NK-92 treated with Interleukin-12 subunit alpha and Interleukin-12 subunit beta, amount 100 ng/mL, for 24 hours (cell line): ENCODE results near the gene ARIH2.
"Not testable (repeated sequence)": the region's sequence is repeated elsewhere in the genome, so short reads cannot be mapped to it uniquely, and the experiment has no call there.

Source experiments
- DNase-seq: peaks from one replicate; lab custom pipeline; 2025; lab: John Stamatoyannopoulos, UW

ARIH2 gene

DNA sequence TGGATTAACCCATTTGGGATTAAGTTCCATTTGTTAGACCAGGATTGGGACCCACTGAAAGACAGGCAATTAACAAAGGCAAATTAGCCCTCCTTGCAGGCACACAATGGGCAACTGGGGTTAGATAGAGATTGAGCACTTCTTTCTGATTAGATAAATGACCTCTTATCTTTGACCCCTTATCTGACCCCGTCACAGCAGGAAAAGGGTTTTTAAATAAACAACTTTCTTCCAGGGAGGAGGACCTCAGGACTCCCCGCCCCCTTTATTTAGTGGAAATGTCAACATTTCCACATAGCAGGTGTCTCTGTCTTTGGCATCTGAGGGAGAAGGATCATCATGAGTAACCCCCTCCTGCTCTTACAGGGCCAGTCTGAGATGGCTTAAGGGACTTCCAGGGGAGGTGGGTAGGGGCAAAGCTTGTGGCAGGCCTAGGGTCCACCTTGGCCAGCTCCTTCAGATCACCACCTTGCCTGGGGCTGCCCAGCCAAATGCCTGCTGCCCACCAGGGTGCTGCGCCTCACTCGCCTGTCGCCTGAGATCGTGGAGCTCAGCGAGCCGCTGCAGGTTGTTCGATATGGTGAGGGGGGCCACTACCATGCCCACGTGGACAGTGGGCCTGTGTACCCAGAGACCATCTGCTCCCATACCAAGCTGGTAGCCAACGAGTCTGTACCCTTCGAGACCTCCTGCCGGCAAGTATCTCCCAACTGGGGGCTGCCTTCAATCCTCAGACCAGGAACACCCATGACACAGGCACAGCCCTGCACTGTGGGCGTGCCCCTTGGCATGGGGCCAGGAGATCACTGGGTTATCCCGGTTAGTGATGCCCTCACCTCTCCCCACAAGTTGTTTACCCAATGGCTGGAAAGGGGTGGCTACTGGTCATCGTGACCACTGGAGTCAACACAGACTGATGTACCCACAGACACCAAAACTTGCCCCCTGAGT lies 86.0 kb downstream of the ARIH2 start:
- DNase-seq = no peak

DNA sequence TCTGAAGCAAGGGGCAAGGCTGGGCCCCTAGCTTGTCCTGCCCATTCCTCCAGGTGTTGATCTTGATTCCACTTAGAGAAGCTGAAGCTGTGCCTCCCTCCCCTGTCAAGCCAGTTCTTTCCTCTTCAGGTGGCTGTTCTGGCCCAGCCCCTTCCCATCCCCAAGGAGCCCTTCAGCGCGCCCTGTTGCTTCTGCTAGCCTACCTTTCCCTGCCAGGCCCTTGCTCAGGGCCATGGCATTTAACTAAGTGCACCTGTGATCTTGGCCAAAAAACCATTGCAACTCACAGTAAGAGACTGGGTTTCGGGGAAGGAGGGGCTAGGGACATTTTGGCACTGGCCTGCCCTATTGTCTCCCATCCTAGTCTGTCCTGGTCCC lies 86.7 kb downstream of the ARIH2 start:
- no peak for DNase-seq

DNA sequence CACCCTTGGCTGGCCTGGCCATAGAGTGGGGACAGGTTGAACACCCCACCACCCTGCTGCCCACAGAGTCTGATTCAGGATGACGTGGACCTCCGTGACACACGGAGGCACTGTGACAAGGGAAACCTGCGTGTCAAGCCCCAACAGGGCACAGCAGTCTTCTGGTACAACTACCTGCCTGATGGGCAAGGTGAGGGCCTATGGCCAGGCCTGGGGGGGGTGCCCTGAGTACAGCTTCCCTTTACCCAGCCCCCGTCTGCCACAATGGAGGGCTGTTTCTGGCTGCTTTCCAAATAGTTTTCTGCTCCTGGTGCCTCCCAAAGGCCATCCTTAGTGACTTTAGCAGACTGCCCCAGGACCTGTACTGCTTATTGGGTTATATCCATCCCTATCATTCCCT lies 87.4 kb downstream of the ARIH2 start:
- no peak for DNase-seq

DNA sequence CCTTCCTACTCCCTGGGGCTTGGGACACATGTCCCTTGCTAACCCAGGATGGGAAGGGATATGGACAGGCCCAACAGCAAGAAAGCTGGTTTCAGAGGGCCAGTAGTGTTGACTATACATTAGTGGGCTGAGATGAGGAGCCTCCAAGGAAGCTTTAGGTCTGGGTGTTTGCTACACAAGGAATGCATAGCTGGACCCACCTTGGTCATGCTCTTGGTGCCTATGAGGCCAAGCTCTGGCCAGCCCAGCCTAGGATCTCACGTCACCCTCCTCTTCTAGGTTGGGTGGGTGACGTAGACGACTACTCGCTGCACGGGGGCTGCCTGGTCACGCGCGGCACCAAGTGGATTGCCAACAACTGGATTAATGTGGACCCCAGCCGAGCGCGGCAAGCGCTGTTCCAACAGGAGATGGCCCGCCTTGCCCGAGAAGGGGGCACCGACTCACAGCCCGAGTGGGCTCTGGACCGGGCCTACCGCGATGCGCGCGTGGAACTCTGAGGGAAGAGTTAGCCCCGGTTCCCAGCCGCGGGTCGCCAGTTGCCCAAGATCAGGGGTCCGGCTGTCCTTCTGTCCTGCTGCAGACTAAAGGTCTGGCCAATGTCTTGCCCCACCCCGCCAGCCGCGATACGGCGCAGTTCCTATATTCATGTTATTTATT lies 87.9 kb downstream of the ARIH2 start:
- DNase-seq = no peak

DNA sequence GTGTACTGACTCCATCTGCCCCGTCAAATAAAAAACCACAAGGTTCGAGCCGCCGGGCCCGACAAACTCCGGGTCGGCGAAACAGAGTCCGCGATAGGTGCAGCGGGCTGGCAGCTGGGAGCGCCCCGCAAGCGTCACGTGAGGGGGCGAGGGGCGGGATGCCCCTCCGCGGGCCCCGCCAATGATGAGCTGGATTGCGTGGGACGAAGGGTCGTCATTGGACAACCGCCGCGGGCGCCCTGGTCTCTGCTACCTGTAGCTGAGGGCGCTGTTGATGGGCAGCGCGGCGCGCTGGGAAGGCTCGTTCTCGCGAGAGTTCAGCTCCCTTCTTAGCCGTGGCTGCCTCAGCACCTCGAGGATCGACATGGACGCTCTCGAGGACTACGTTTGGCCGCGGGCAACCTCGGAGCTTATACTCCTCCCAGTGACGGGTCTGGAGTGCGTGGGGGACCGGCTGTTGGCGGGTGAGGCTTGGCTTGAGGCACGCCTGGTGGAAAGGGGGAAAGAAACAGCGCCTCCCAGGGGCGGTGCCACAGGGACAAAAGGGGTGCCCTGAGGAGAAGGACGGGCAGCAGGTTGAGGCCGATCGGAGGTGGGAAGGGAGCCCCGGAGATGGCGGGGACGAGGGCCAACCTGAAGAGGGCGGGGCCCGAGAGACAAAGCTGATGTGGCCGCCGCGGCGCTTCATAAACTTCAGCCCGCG lies 88.6 kb downstream of the ARIH2 start, which contains the start of gene WDR6:
TSS of gene WDR6 (plus strand) at position 324 of the 703 bp plus-strand sequence. CDS start at position 365, 41 bp downstream.
- DNase-seq = peak; percentile 92

DNA sequence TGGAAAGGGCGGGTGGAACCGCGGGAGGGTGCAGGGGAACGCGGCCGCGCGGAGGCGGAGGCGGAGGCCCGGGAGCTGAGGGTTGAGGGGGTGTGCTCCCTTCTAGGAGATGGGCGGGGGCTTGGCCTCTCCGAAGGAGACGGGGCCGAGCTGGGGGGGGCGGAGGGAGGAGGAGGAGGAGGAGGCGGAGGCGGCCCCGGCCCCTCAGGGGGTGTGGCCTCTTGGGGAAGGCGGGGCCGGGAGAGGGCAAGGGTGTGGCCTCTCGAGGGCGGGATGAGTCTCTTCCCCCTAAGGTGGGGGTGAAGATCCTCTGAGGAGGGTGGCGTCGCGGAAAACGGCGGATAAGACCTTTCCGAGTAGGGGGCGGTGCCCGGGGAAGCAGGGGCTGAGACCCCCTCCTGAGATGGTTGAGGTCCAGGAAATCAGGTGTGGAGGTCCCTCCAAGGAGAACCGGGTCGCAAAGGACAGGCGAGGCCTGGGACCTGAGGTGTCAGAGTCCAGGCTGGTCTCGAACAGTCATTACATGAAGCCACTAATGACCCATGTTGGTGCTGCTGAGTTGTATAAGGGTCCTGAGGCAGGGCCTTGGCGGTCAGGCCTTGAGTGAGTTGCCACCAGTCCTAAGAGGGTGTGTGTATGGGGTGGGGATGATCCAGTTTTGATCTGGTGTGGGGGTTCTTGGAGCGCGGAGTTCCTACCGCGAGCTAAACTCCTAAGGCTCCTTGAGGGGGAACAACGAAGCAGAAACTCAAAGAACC lies 89.3 kb downstream of the ARIH2 start:
- peak; percentile 63 for DNase-seq

DNA sequence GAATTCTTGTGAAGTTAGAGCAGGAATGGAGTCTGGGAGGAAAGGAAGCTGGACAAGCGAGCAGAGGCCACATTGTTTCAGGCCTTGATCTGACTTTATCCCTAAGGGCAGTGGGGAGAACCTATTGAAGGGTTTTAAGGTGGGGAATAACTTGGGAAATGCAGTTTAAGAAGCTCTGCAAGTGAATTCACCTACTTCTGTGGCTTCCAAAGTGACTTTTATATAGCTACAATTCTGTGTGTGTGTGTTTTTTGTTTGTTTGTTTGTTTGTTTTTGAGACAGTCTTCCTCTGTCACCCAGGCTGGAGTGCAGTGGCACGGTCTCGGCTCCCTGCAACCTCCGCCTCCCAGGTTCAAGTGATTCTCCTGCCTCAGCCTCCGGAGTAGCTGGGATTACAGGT lies 90.0 kb downstream of the ARIH2 start:
- DNase-seq = not testable (repeated sequence)

DNA sequence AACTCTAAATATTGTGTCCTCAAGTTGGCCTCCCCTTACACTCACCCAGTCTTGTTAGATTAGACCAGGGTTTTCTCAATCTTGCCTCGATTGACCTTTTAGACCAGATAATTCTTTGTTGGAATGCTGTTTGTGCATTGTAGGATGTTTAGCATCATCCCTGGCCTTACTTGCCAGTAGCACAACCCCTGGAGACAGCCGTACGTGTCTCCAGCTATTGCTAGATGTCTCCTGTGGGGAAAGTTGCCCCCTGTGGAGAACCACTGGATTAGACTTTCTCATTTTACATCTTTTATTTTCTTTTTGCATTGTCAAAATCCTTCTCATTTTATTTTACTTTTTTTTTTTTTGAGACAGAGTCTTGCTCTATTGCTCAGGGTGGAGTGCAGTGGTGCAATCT lies 90.8 kb downstream of the ARIH2 start:
- DNase-seq = no peak

DNA sequence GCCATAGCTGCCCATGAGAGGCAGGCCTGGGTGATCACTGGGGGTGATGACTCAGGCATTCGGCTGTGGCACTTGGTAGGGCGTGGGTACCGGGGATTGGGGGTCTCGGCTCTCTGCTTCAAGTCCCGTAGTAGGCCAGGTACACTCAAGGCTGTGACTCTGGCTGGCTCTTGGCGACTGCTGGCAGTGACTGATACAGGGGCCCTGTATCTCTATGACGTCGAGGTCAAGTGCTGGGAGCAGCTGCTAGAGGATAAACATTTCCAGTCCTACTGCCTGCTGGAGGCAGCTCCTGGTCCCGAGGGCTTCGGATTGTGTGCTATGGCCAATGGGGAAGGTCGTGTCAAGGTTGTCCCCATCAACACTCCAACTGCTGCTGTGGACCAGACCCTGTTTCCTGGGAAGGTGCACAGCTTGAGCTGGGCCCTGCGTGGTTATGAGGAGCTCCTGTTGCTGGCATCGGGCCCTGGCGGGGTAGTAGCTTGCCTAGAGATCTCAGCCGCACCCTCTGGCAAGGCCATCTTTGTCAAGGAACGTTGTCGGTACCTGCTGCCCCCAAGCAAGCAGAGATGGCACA lies 93.9 kb downstream of the ARIH2 start:
- DNase-seq = no peak

DNA sequence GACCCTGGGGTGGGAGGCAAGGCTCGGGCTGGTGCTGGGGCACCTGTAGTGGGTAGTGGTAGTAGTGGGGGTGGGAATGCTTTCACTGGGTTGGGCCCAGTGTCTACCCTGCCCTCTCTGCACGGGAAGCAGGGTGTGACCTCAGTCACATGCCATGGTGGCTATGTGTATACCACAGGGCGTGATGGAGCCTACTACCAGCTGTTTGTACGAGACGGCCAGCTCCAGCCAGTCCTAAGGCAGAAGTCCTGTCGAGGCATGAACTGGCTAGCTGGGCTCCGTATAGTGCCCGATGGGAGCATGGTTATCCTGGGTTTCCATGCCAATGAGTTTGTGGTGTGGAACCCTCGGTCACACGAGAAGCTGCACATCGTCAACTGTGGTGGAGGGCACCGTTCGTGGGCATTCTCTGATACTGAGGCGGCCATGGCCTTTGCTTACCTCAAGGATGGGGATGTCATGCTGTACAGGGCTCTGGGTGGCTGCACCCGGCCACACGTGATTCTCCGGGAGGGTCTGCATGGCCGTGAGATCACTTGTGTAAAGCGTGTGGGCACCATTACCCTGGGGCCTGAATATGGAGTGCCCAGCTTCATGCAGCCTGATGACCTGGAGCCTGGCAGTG lies 94.6 kb downstream of the ARIH2 start:
- DNase-seq = no peak

DNA sequence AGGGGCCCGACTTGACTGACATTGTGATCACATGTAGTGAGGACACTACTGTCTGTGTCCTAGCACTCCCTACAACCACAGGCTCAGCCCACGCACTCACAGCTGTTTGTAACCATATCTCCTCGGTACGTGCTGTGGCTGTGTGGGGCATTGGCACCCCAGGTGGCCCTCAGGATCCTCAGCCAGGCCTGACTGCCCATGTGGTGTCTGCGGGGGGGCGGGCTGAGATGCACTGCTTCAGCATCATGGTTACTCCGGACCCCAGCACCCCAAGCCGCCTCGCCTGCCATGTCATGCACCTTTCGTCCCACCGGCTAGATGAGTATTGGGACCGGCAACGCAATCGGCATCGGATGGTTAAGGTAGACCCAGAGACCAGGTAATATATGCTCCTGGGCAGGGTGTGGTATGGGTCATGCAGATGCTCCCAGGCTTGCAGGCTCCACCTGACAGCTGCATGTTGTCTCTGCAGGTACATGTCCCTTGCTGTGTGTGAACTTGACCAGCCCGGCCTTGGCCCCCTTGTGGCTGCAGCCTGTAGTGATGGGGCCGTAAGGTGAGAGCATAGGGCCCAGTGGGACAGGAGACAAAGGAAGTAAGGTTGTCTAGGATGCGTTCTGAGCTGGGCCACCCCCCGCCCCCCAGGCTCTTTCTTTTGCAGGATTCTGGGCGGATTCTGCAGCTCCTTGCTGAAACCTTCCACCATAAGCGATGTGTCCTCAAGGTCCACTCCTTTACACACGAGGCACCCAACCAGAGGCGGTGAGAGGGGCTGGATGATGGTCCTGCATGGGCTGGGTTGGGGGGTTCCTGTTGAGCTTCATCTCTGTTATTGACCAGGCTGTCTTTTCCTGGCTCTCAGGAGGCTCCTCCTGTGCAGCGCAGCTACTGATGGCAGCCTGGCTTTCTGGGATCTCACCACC lies 95.4 kb downstream of the ARIH2 start:
- DNase-seq = no peak

DNA sequence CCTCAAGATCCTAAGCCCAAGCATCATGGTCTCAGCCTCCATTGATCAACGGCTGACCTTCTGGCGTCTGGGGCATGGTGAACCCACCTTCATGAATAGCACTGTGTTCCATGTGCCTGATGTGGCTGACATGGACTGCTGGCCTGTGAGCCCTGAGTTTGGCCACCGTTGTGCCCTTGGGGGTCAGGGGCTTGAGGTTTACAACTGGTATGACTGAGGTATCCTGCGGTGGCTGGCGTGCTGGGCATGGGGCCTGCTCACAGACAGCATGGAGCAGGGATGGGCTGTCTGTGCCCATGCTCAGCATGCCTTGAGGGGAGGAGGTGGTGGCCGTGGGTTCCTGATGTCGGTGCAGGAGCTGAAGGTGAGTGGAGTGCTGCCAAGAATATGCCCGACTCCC lies 96.4 kb downstream of the ARIH2 start:
- no peak for DNase-seq

DNA sequence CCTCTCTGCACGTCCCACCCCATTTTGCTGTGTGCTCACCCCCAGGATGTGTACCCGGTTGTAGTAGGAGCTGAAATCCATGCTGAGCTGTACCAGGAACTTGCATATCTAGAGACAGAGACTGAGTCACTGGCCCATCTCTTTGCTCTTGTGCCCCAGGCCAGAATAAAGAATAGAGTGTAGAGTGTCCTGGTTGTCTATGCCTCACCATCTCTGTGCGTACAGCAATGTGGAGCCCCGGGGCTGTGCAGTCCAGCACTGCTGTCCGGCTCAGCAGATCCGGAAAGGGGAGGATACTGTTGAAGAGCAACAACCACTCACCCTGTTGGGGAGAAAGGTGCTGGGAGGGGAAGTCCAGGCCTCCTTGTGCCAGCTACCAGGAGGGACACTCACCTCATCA lies 97.1 kb downstream of the ARIH2 start:
- DNase-seq = no peak

DNA sequence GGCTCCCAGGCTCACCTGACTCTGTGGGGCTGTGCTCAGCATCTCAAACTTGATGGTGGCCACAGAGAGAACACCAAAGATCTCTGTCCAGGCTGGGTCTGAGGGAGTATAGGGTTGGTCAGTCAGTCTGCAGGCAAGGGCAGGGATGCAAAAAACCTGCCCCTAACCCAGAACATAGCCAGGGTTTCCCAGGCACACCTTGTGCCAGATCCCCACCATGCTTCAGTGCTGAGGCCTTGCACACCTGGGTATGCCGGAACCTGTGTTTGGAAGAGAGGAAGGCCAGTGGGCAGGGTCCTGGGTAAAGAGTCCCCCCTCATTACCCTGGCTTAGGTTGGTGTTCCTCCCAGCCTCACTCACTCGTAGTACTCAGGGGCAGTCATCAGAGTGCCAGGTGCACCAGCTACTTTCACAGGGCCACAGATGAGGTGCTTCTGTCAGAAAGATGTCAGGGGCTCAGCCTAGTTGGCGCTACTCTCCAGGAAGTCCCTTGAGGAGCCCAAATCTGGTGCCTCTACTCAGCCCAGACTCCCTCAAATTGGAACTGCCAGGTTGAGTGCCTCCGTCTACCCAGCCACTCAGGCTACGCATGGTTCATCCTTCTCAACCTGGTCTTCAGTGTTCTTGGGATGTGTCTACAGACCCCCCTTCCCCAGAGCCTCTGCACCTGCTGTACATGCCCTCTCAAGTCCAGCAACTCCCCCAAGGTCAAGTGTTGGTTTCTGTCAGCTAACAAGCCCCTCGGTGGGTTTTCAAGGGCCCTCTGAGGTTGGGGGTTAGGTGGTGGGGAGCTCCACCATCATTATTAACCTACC lies 98.0 kb downstream of the ARIH2 start:
- no peak for DNase-seq

DNA sequence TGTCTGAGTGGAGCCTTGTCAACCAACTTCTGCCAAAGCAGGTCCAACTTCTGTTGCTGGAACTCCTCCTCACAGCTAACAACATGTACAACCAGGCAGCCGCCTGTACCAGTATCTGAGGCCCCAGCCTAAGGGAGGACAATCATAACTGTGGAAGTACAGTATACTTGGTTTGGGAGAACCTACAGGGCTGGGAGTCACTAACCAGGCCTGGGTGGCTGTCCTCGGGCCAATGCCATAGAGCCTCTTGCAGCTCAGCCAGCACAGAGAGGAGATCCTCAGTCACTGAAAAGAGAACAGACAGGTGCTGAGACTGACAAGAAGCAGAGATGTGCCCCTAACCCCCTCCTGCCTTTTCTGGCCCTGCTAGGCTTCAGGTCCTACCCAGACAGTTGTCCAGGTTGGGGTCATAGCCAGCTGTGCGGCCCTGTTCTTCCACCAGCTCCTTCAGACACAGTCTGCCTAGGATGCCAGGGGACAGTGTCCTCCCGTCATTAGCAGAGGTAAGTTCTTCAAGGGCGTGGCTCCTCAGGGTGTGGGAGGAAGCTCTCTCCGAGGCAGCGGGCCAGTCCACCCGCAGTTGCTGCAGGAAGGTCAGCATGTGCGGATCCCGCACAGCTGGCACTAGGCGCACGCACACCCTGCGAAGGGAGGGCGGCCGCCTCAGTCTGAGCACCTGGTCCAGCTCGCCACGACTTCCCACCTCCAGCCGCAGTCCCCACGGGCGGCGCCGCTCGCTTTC lies 98.8 kb downstream of the ARIH2 start:
- no peak for DNase-seq

DNA sequence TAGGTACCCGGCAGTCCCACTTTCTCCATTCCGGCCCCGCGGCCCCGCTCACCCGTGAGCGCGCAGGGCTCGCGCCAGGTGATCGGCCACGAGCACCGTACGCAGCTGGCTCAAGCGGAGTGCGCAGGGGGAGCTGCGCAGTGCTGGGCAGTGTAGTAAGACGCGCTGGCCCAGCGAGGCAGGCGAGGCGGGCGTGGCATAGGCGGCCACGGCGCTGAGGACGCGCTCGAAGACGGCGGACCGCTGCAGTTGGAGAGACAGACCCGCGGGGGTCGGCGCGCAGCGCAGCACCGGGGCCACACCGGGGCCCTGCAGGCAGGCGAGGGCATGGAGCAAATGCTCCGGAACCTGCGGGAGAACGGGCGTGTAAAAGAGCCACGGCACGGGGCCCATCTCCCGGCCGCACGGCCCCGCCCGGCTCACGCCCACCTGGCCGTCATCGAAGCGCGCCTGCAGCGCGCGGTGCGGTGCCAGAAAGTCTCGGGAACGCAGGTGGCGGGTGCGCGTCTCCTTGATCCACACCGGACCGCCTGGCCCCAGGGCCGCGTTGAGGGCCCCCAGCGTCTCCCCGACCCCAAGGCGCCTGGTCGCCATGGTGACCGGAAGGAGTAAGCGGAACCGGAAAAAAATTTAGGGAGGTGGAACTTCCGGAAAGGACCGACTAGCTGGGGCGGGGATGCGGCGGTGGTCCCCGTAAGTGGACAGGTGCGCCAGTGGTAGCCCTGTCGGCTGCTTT lies 99.5 kb downstream of the ARIH2 start, which contains the start of gene DALRD3:
TSS of gene DALRD3 (minus strand) at position 610 of the 736 bp plus-strand sequence. CDS start at position 594, 16 bp downstream.
- peak; percentile 17 for DNase-seq

DNA sequence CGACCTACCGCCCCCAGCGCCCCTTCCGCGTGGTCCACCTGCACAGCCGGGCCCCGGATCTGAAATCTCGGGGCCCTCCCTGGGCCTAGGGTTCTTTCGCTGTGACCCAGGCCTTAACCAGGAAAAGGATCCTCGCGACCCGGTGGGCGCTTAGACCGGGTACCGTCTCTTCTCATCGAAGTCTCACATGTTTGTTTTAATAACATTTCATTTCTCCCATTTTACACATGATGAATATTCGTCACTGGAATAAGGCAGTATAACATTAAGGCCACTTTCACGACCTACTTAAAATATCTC lies 100.0 kb downstream of the ARIH2 start:
- DNase-seq = no peak

DNA sequence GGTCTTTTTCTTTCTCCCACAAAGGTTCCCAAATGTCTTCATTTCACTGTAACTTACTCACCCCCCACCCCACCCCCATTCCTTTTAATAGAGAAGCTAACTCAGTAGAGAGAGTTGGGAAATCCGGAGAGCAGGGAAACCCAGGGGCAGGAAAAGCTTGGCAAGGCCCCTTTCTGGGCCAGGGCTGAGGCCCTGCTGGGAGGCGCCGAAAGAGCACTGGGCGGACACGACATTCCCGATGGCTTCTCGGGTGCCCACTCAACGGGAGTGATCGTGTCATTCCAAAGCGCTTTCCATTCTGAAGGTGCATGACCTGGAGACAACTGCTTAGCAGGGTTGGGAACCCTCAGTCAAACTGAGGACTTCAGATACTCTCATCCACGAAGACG lies 101.3 kb downstream of the ARIH2 start:
- no peak for DNase-seq
